IMR-90 (cell line): ENCODE data around the gene HPF1. TPM values are rescaled to one million over a fixed set of nuclear protein-coding genes. Genes with fewer than 3 reads are reported as not detected.
A peak's percentile ranks its signal among the peaks of the same experiment; 100 is the strongest.

ENCODE experiments used
- ATAC-seq: fragments of 200-7000 bp; cut with Tn5 transposase; 2 replicates; pipeline ENCODE4 v1.9.1; 2020; ENCODE audit warnings: low read depth, mild to moderate bottlenecking, moderate library complexity
- BruUV-seq: library from RNA; stranded (reverse); fragments of 400-500 nt; replicated peaks from 2 replicates; lab custom pipeline; 2021; lab: Mats Ljungman, UMichigan
- CTCF ChIA-PET: fragments of 300-600 bp; formaldehyde crosslinking; extraction: SDS; loops from one replicate; lab custom pipeline; 2021; ENCODE audit warnings: antibody characterized with exemption; lab: Yijun Ruan, JAX
- POLR2A ChIA-PET: fragments of 300-600 bp; sonication (Branson Sonifier 250); formaldehyde crosslinking; loops from one replicate; lab custom pipeline; 2022; ENCODE audit warnings: antibody characterized with exemption; ENCODE audit not compliant: unreplicated experiment; lab: Charles Lee
- DNase-seq: peaks from one replicate; pipeline ENCODE4 v3.0.0; 2013
- H2AFZ ChIP-seq: replicated peaks from 2 replicates; pipeline ENCODE3; 2013; ENCODE audit warnings: low read length, mild to moderate bottlenecking; ENCODE audit not compliant: poor library complexity
- H2AK5ac ChIP-seq: 2 replicates; pipeline ENCODE4 v1.6.1; 2013; ENCODE audit warnings: low read depth, low read length, inconsistent platforms
- H2AK9ac ChIP-seq: replicated peaks from 2 replicates; pipeline ENCODE3; 2013; ENCODE audit warnings: mild to moderate bottlenecking, low read depth, low read length, moderate library complexity; ENCODE audit not compliant: poor library complexity
- H2BK120ac ChIP-seq: 2 replicates; pipeline ENCODE4 v1.6.1; 2013; ENCODE audit warnings: low read depth, low read length, inconsistent platforms
- H2BK15ac ChIP-seq: 3 replicates; pipeline ENCODE4 v1.6.1; 2013; ENCODE audit warnings: low read depth, low read length, inconsistent platforms
- H2BK20ac ChIP-seq: 2 replicates; pipeline ENCODE4 v1.6.1; 2013; ENCODE audit warnings: low read depth, mild to moderate bottlenecking, inconsistent platforms, low read length, moderate library complexity
- H2BK5ac ChIP-seq: 2 replicates; pipeline ENCODE4 v1.6.1; 2013; ENCODE audit warnings: mild to moderate bottlenecking, low read depth, low read length, inconsistent platforms; ENCODE audit not compliant: poor library complexity, severe bottlenecking
- H3K14ac ChIP-seq: replicated peaks from 2 replicates; pipeline ENCODE4 v1.6.1; 2013; ENCODE audit warnings: low read depth, low read length, inconsistent platforms
- H3K18ac ChIP-seq: 2 replicates; pipeline ENCODE4 v1.6.1; 2013; ENCODE audit warnings: low read depth, low read length, control low read depth
- H3K23ac ChIP-seq: 2 replicates; pipeline ENCODE4 v1.6.1; 2013; ENCODE audit warnings: low read depth, low read length, inconsistent platforms
- H3K27ac ChIP-seq: 2 replicates; pipeline ENCODE4 v1.5.1; 2013; ENCODE audit warnings: mild to moderate bottlenecking, control low read depth, low read length; ENCODE audit not compliant: insufficient read depth
- H3K27me3 ChIP-seq: 2 replicates; pipeline ENCODE4 v1.6.1; 2013; ENCODE audit warnings: low read length; ENCODE audit not compliant: control insufficient read depth, insufficient read depth
- H3K36me3 ChIP-seq: 2 replicates; pipeline ENCODE4 v1.6.1; 2013; ENCODE audit warnings: low read length, mixed read lengths; ENCODE audit not compliant: control insufficient read depth, insufficient read depth
- H3K4ac ChIP-seq: 2 replicates; pipeline ENCODE4 v1.6.1; 2013; ENCODE audit warnings: low read depth, low read length, inconsistent platforms
- H3K4me1 ChIP-seq: 2 replicates; pipeline ENCODE4 v1.6.1; 2013; ENCODE audit warnings: low read length, mixed read lengths; ENCODE audit not compliant: control insufficient read depth, insufficient read depth
- H3K4me2 ChIP-seq: 2 replicates; pipeline ENCODE4 v1.6.1; 2013; ENCODE audit warnings: low read depth, mild to moderate bottlenecking, control low read depth, low read length, moderate library complexity
- H3K4me3 ChIP-seq: 2 replicates; pipeline ENCODE4 v1.5.1; 2013; ENCODE audit warnings: low read depth, mild to moderate bottlenecking, control low read depth, low read length, moderate library complexity; ENCODE audit not compliant: insufficient read depth
- H3K56ac ChIP-seq: 2 replicates; pipeline ENCODE4 v1.6.1; 2013; ENCODE audit warnings: low read length, inconsistent platforms; ENCODE audit not compliant: insufficient read depth; ENCODE audit errors: extremely low read depth
- H3K79me1 ChIP-seq, 2 experiments: 2 replicates each; pipeline ENCODE4 v1.6.1; 2013; ENCODE audit warnings: low read length in 2 of 2, inconsistent platforms in 1 of 2, low read depth in 1 of 2
- H3K9ac ChIP-seq: 2 replicates; pipeline ENCODE4 v1.6.1; 2013; ENCODE audit warnings: low read depth, low read length, control low read depth
- H3K9me1 ChIP-seq: 2 replicates; pipeline ENCODE4 v1.6.1; 2013; ENCODE audit warnings: low read length, inconsistent platforms; ENCODE audit not compliant: insufficient read depth
- H3K9me3 ChIP-seq: 2 replicates; pipeline ENCODE4 v1.6.1; 2013; ENCODE audit warnings: low read length; ENCODE audit not compliant: control insufficient read depth, insufficient read depth
- H4K20me1 ChIP-seq: 2 replicates; pipeline ENCODE4 v1.6.1; 2013; ENCODE audit warnings: low read length, inconsistent platforms; ENCODE audit not compliant: insufficient read depth
- H4K5ac ChIP-seq: 2 replicates; pipeline ENCODE4 v1.6.1; 2013; ENCODE audit warnings: mild to moderate bottlenecking, low read depth, low read length, control low read depth
- H4K8ac ChIP-seq, 2 experiments: 2 replicates each; pipeline ENCODE4 v1.6.1; 2013; ENCODE audit warnings: low read depth in 2 of 2, low read length in 2 of 2, control low read depth in 1 of 2, inconsistent platforms in 1 of 2
- H4K91ac ChIP-seq: 2 replicates; pipeline ENCODE4 v1.6.1; 2013; ENCODE audit warnings: low read depth, low read length, inconsistent platforms; ENCODE audit not compliant: insufficient read depth
- CEBPB ChIP-seq: IDR thresholded peaks from 2 replicates; pipeline ENCODE4 v1.6.1; 2012; ENCODE audit warnings: low read depth, low read length, improper control_type of control experiment
- CHD1 ChIP-seq: IDR thresholded peaks from 2 replicates; pipeline ENCODE4 v1.6.1; 2012; ENCODE audit warnings: low read depth, low read length, improper control_type of control experiment
- WGBS, 2 experiments: methylation state at CpG; one replicate each; pipeline versions ENCODE4 v1.1.5 to v1.1.7; 2013; ENCODE audit warnings: missing lambda C conversion rate in 2 of 2; ENCODE audit not compliant: insufficient read length in 1 of 2; ENCODE audit errors: extremely low coverage in 2 of 2; 5-methylcytosine and 5-hydroxymethylcytosine counted together
- dilution Hi-C: fragments of 300-500 bp; cut with HindIII; formaldehyde crosslinking; loops from one replicate; pipeline ENCODE4 v1.14.3; 2018; ENCODE audit warnings: low sequenced_read_pairs; ENCODE audit not compliant: unreplicated experiment
- in situ Hi-C: fragments of 300-500 bp; cut with MboI; formaldehyde crosslinking; loops from 3 replicates; pipeline ENCODE4 v1.14.3; 2019; ENCODE audit warnings: low sequenced_read_pairs, inconsistent platforms, mixed read lengths
- intact Hi-C: fragments of 100-400 bp; cut with micrococcal nuclease; formaldehyde crosslinking; loops from 2 replicates; pipeline ENCODE4 v1.10.0; 2022
- polyA plus RNA-seq, 3 experiments: library from polyadenylated mRNA; depleted of rRNA; stranded (reverse); fragments of >200 nt; gene quantifications; 2 replicates each; pipeline ENCODE4 v1.2.3, GENCODE V29; 2012; ENCODE audit warnings: low replicate concordance in 1 of 3
- total RNA-seq: library from RNA; depleted of rRNA; stranded (reverse); fragments of >200 nt; gene quantifications from 2 replicates; pipeline ENCODE4 v1.2.3, GENCODE V29; 2012

Gene HPF1
- total and polyA plus RNA-seq, 2 of the 4 experiments (the other 2 are of a cell fraction) = 15.2 to 24.9 TPM

DNA sequence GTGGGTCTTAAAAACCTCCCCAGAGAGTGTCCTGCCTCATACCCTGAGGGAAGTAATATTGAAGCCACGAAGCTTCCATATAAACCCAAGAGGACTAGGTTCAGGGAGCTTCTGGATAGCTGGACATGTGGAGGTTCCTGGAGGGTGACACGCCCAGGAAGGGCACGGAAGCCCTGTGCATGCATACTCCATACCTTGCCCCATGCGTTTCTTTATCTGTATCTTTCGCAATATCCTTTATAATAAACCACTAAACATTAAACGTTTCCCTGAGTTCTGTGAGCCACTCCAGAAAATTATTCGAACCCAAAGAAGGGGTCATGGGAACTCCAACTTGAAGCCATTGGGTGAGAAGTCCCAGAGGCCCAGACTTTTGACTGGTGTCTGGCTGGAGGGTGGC lies 45.7 kb upstream of the HPF1 start:
- no peak for ATAC-seq
- no peak for DNase-seq
- H3K27me3 ChIP-seq = no peaks in the 10 kb centered on the region; the same call in 1 of the 2 replicates
- intact Hi-C loops (no loop called here), dilution Hi-C loops (no loop called here), in situ Hi-C loops (no loop called here)
- no peak overlapping the region for H3K14ac ChIP-seq
- H4K91ac ChIP-seq = no peak overlapping the region
- no peak overlapping the region for H2BK20ac ChIP-seq
- H2AK9ac ChIP-seq = no peak overlapping the region
- no peak overlapping the region for H2BK15ac ChIP-seq
- TF ChIP-seq CEBPB = peak; percentile 43; the same call in 1 of the 2 replicates
- TF ChIP-seq CHD1 = no peak
- POLR2A ChIA-PET = no interaction called here
- H4K8ac ChIP-seq = no peak overlapping the region
- BruUV-seq = no TSS peak
- no peak overlapping the region for H2AK5ac ChIP-seq
- no peak overlapping the region for H3K4me3 ChIP-seq
- H3K9me1 ChIP-seq = no peaks in the 10 kb centered on the region
- no peaks in the 10 kb centered on the region for H4K20me1 ChIP-seq
- H3K23ac ChIP-seq = no peak overlapping the region
- no peak overlapping the region for H3K4me2 ChIP-seq
- H3K79me1 ChIP-seq = no peaks in the 10 kb centered on the region
- H4K5ac ChIP-seq = no peak overlapping the region
- H3K56ac ChIP-seq = no peak overlapping the region
- H3K36me3 ChIP-seq = no peaks in the 10 kb centered on the region
- CTCF ChIA-PET = no interaction called here
- H3K27ac ChIP-seq = no peak overlapping the region
- no peak overlapping the region for H2BK5ac ChIP-seq
- no CpG with 5 or more reads among the region's 7 CpGs for WGBS, 2 experiments
- H3K18ac ChIP-seq = no peak overlapping the region
- H3K4ac ChIP-seq = no peak overlapping the region
- H3K9ac ChIP-seq = no peak overlapping the region
- H2BK120ac ChIP-seq = no peak overlapping the region
- H3K4me1 ChIP-seq = no peaks in the 10 kb centered on the region
- peaks cover 3% of the 10 kb centered on the region; the same call in 1 of the 2 replicates for H3K9me3 ChIP-seq
- no peak overlapping the region for H2AFZ ChIP-seq
